Measurements from ENCODE around the gene GFOD2. TPM values are rescaled to one million over a fixed set of nuclear protein-coding genes. Genes with fewer than 3 reads are reported as not detected.

The GFOD2 gene
- total and polyA plus RNA-seq, 8 donors, result 7.6 to 87.5 (median 12.9) TPM

DNA sequence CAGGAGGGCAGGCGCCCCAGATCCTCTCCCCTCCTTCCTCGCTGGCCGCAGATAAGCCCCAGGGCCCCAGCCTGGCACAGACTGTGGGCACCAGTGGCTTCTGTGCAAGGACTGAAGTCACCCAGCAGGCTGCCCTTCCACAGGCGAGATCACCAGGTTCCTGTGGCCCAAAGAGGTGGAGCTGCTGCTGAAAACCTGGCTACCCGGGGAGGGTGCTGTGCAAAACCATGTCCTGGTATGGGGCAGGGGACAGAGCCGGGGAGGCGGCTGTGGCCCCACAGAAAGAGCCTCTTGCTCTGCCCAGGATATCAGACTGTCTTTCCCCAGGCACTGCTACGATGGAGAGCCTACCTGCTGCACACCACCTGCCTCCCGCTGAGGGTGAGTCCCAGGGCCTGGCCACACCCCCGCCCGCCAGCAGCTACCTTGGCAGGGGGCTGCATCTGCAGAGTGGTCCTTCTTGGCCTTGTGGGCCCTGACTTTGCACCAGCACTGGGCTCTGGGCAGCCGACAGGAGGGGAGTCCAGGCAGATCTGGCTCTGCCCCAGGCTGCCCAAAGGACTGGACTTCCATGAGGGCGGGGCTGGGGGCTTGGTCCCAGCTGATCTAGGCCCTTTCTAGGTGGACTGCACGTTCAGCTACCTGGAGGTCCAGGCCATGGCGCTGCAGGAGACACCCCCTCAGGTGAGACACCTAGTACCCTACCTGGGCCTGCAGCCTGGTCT, 73.6 kb downstream of the GFOD2 start:
- WGBS, 5 donors, result 65 to 77% (median 70%) methylated on average over 9 to 15 of the region's 15 CpGs; no CpG with 5 or more reads in 1 of the 5 donors
- intact Hi-C loops (cut with DNase I; ENCODE audit: low total_unique reads), result no loop called here
- peak in 1 of 2 donors; percentile 6 for DNase-seq
- TF ChIP-seq POLR2A (IDR thresholded peaks at IDR 0.05), result no peak
- TF ChIP-seq POLR2AphosphoS5 (IDR thresholded peaks at IDR 0.05), result no peak
- TF ChIP-seq, protein P1, sequence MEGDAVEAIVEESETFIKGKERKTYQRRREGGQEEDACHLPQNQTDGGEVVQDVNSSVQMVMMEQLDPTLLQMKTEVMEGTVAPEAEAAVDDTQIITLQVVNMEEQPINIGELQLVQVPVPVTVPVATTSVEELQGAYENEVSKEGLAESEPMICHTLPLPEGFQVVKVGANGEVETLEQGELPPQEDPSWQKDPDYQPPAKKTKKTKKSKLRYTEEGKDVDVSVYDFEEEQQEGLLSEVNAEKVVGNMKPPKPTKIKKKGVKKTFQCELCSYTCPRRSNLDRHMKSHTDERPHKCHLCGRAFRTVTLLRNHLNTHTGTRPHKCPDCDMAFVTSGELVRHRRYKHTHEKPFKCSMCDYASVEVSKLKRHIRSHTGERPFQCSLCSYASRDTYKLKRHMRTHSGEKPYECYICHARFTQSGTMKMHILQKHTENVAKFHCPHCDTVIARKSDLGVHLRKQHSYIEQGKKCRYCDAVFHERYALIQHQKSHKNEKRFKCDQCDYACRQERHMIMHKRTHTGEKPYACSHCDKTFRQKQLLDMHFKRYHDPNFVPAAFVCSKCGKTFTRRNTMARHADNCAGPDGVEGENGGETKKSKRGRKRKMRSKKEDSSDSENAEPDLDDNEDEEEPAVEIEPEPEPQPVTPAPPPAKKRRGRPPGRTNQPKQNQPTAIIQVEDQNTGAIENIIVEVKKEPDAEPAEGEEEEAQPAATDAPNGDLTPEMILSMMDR (IDR thresholded peaks at IDR 0.05), result no peak
- no peak for TF ChIP-seq EP300 (IDR thresholded peaks at IDR 0.05)
- Histone ChIP-seq H3K27me3 (peaks cover 22 to 68% (median 55%) of the 10 kb centered on the region in 3 donors), H3K4me3 (peak overlapping the region; percentile 29 to 53 (median 41)), H3K27ac (peak overlapping the region in 4 of 5 donors; percentile 23 to 51 (median 30)), H3K9me3 (no peaks in the 10 kb centered on the region), H3K36me3 (no peaks in the 10 kb centered on the region), H3K4me1 (peaks cover 12 to 60% (median 39%) of the 10 kb centered on the region in 4 donors)

DNA sequence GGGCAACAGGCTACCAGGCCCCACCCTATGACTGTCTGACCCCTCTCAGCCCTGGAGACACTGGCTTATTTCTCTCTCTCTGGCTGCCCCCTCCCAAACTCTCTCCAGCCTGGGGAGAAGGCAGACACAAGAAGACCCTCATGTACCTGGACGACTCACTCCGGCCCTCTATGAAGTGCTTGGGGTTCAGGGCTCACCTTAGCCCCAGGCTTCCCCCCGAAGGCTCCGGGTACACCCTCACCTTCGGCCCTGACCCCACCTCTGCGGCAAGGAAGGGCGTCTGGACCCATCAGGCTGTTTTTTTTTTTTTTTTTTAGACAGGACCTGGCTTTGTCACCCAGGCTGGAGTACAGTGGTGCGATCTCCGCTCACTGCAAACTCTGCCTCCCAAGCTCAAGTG, 75.1 kb downstream of the GFOD2 start:
- WGBS, 5 donors, result 90 to 93% (median 91%) methylated on average over 9 of the region's 9 CpGs
- Histone ChIP-seq H3K27me3 (peaks cover 14 to 53% (median 45%) of the 10 kb centered on the region in 3 donors), H3K4me1 (peaks cover 12 to 50% (median 31%) of the 10 kb centered on the region in 4 donors), H3K36me3 (peaks cover 3 to 14% (median 12%) of the 10 kb centered on the region in 4 donors), H3K4me3 (no peak overlapping the region), H3K9me3 (no peaks in the 10 kb centered on the region), H3K27ac (no peak overlapping the region)
- TF ChIP-seq POLR2A (IDR thresholded peaks at IDR 0.05) (no peak), EP300 (IDR thresholded peaks at IDR 0.05) (no peak), POLR2AphosphoS5 (IDR thresholded peaks at IDR 0.05) (no peak)
- TF ChIP-seq, protein P1 (IDR thresholded peaks at IDR 0.05), result no peak
- DNase-seq, result peak in 1 of 2 donors; percentile 5
- intact Hi-C loops (cut with DNase I; ENCODE audit: low total_unique reads), result loop anchor here (5.0 kb wide), 2 partner anchors 97 to 127 kb away; no protein-coding TSS in a partner anchor

DNA sequence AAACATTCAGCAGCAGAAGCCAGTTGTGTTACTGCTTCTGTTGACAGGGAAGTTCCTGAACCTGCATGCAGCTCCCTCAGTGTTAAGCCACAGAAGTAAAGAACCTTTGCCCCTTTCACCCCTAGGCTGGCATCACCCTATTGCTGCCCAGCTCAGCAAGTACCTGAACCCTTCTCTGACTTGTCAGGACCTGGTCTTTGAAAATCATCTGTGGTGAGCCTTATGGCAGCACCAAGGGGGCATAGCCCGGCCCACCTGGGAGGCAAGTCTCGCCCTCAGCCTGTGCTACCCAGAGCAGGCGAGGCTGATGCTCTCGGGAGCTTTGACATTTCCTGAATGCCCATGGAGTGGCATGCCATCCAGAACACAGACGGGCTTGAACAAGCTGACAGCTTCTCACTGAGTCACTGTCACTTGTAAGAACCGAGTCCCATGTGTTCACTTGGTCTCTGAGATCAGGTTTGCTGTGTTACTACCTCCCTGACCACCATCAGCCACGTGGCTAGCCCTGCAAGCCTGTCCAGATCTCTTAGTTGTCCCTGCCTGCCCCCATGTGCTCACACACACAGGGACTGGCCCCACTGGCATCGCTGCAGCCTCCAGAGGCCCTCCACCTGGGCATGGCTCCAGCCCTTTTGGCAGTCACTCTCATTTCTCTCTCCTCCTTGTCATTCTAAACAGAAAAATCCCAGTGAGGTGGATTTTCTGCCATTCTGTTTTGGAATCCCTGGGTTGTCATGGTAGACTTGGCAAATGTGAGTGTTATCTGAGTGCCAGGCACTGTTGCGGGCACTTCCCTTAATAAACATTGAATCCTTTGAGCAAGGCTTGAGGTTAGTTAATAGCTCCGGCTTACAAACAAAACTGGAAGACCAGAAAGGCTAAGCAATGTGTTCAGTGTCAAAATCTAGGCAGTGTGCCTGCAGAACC, 77.1 kb downstream of the GFOD2 start:
- H3K9me3 ChIP-seq, result no peaks in the 10 kb centered on the region
- WGBS, 5 donors, result 31 to 41% (median 34%) methylated on average over 10 of the region's 10 CpGs
- peak in 1 of 3 donors; percentile 31 for TF ChIP-seq POLR2AphosphoS5 (IDR thresholded peaks at IDR 0.05)
- no peak for TF ChIP-seq POLR2A (IDR thresholded peaks at IDR 0.05)
- peaks cover 3 to 33% (median 25%) of the 10 kb centered on the region in 3 donors for H3K27me3 ChIP-seq
- peaks cover 8 to 39% (median 26%) of the 10 kb centered on the region in 4 donors for H3K4me1 ChIP-seq
- peak overlapping the region in 4 of 5 donors; percentile 5 to 41 (median 24) for H3K27ac ChIP-seq
- DNase-seq, result peak; percentile 59 to 75
- no peak overlapping the region for H3K4me3 ChIP-seq
- intact Hi-C loops (cut with DNase I; ENCODE audit: low total_unique reads), result loop anchor here (5.0 kb wide), 2 partner anchors 95 to 125 kb away; no protein-coding TSS in a partner anchor
- peaks cover 11 to 34% (median 32%) of the 10 kb centered on the region in 4 donors for H3K36me3 ChIP-seq

DNA sequence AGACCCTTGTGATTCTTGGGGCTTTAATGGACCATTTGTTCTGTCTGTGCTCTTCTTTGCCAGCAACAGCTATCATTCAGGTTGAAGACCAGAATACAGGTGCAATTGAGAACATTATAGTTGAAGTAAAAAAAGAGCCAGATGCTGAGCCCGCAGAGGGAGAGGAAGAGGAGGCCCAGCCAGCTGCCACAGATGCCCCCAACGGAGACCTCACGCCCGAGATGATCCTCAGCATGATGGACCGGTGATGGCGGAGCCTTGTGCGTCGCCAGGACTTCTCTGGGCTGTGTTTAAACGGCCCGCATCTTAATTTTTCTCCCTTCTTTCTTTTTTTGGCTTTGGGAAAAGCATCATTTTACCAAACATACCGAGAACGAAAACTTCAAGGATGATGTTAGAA, 81.5 kb downstream of the GFOD2 start:
- no peaks in the 10 kb centered on the region for H3K27me3 ChIP-seq
- WGBS, 5 donors, result 88 to 94% (median 93%) methylated on average over 12 of the region's 12 CpGs
- intact Hi-C loops (cut with DNase I; ENCODE audit: low total_unique reads), result no loop called here
- TF ChIP-seq, protein P1 (IDR thresholded peaks at IDR 0.05), result no peak
- no peak for TF ChIP-seq POLR2A (IDR thresholded peaks at IDR 0.05)
- no peak for TF ChIP-seq EP300 (IDR thresholded peaks at IDR 0.05)
- no peak for TF ChIP-seq POLR2AphosphoS5 (IDR thresholded peaks at IDR 0.05)
- H3K27ac ChIP-seq, result no peak overlapping the region
- H3K4me1 ChIP-seq, result peaks cover 0 to 16% (median 13%) of the 10 kb centered on the region in 4 donors
- H3K4me3 ChIP-seq, result no peak overlapping the region
- H3K9me3 ChIP-seq, result no peaks in the 10 kb centered on the region
- no peak for DNase-seq
- H3K36me3 ChIP-seq, result peaks cover 31 to 77% (median 76%) of the 10 kb centered on the region in 4 donors
